RKO (cell line): ENCODE measurements around the gene TYW1B.
"Not testable (repeated sequence)": the region's sequence is repeated elsewhere in the genome, so short reads cannot be mapped to it uniquely, and the experiment has no call there.

Source experiments
- DNase-seq: peaks from one replicate; pipeline ENCODE4 v3.0.0-alpha.2; 2016; ENCODE audit warnings: low spot score

TYW1B gene

GRCh38 chr7:72626428-72627011 is 201.5 kb downstream of the TYW1B start:
- not testable (repeated sequence) for DNase-seq

- DNase-seq: not testable (repeated sequence)
These were observed 202.1 kb downstream of the TYW1B start for GRCh38 chr7:72625721-72626423.

- no peak for DNase-seq
These were observed 205.5 kb downstream of the TYW1B start for GRCh38 chr7:72622532-72622931.

- DNase-seq: not testable (repeated sequence)
These were observed 206.2 kb downstream of the TYW1B start for GRCh38 chr7:72621761-72622187.

GRCh38 chr7:72620923-72621322 is 207.1 kb downstream of the TYW1B start:
- not testable (repeated sequence) for DNase-seq

- not testable (repeated sequence) for DNase-seq
These were observed 209.4 kb downstream of the TYW1B start for GRCh38 chr7:72618435-72619180.

- not testable (repeated sequence) for DNase-seq
These were observed 218.2 kb downstream of the TYW1B start for GRCh38 chr7:72609761-72610160.

- not testable (repeated sequence) for DNase-seq
These were observed 220.0 kb downstream of the TYW1B start for GRCh38 chr7:72607988-72608387.

GRCh38 chr7:72605863-72606431 is 222.1 kb downstream of the TYW1B start:
- DNase-seq: not testable (repeated sequence)

GRCh38 chr7:72604771-72605611 is 223.0 kb downstream of the TYW1B start:
- not testable (repeated sequence) for DNase-seq

- DNase-seq: not testable (repeated sequence)
These were observed 224.5 kb downstream of the TYW1B start for GRCh38 chr7:72603476-72603875.

GRCh38 chr7:72603073-72603472 is 224.9 kb downstream of the TYW1B start:
- no peak for DNase-seq

- DNase-seq: not testable (repeated sequence)
These were observed 226.3 kb downstream of the TYW1B start for GRCh38 chr7:72601683-72602082.

GRCh38 chr7:72590023-72590422 is 238.0 kb downstream of the TYW1B start:
- DNase-seq: not testable (repeated sequence)

- peak; percentile 6 for DNase-seq
These were observed 240.7 kb downstream of the TYW1B start for GRCh38 chr7:72587267-72587666.

GRCh38 chr7:72584576-72584975 is 243.4 kb downstream of the TYW1B start:
- DNase-seq: not testable (repeated sequence)

- not testable (repeated sequence) for DNase-seq
These were observed 244.2 kb downstream of the TYW1B start for GRCh38 chr7:72583620-72584361.

GRCh38 chr7:72580142-72580770 is 247.7 kb downstream of the TYW1B start:
- not testable (repeated sequence) for DNase-seq

GRCh38 chr7:72577107-72577506 is 250.9 kb downstream of the TYW1B start:
- no peak for DNase-seq

- not testable (repeated sequence) for DNase-seq
These were observed 266.0 kb downstream of the TYW1B start for GRCh38 chr7:72561988-72562387.
